Measurements from ENCODE around the gene EPHB3. TPM values are rescaled to one million over a fixed set of nuclear protein-coding genes. Genes with fewer than 3 reads are reported as not detected.

The EPHB3 gene
- total RNA-seq, 1 experiment from 2014 or later: 6.0 TPM

DNA sequence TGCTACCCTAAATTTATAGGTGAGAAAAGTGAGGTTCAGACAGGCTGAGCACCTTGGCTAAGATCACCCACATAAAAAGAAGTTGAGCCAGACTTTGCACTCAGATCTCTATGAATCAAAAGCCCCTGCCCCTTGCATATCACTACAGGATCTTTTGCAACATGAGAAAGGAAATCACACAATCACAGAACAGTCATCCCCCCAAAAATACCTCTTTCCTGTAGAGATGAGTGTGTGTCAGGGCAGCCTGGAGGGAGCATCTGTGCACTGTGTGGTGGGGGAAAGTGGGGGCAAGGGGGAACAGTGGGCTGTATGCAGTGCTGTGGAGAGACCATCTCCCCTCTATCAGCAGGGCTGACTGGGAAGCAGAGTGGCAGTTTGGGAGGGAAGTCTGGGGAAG, 46.6 kb downstream of the EPHB3 start:
- H3K9me3 ChIP-seq (ENCODE audit: control insufficient read depth, insufficient read depth, low read depth, low read length): no peaks in the 10 kb centered on the region
- POLR2A ChIA-PET: interaction anchor here (0.8 kb wide), 1 partner anchor 358 kb away, joined by 5 read pairs; no protein-coding TSS in a partner anchor
- H3K27me3 ChIP-seq (ENCODE audit: control insufficient read depth, insufficient read depth, low read length): peaks cover 11% of the 10 kb centered on the region
- no peak overlapping the region for H3K4me3 ChIP-seq (ENCODE audit: low read depth in 2 of 2, low read length in 2 of 2)
- TF ChIP-seq TCF7L2 (IDR thresholded peaks at IDR 0.05; ENCODE audit: low read depth, low read length): no peak
- TF ChIP-seq CTCF (IDR thresholded peaks at IDR 0.05): no peak
- TF ChIP-seq, protein P1, sequence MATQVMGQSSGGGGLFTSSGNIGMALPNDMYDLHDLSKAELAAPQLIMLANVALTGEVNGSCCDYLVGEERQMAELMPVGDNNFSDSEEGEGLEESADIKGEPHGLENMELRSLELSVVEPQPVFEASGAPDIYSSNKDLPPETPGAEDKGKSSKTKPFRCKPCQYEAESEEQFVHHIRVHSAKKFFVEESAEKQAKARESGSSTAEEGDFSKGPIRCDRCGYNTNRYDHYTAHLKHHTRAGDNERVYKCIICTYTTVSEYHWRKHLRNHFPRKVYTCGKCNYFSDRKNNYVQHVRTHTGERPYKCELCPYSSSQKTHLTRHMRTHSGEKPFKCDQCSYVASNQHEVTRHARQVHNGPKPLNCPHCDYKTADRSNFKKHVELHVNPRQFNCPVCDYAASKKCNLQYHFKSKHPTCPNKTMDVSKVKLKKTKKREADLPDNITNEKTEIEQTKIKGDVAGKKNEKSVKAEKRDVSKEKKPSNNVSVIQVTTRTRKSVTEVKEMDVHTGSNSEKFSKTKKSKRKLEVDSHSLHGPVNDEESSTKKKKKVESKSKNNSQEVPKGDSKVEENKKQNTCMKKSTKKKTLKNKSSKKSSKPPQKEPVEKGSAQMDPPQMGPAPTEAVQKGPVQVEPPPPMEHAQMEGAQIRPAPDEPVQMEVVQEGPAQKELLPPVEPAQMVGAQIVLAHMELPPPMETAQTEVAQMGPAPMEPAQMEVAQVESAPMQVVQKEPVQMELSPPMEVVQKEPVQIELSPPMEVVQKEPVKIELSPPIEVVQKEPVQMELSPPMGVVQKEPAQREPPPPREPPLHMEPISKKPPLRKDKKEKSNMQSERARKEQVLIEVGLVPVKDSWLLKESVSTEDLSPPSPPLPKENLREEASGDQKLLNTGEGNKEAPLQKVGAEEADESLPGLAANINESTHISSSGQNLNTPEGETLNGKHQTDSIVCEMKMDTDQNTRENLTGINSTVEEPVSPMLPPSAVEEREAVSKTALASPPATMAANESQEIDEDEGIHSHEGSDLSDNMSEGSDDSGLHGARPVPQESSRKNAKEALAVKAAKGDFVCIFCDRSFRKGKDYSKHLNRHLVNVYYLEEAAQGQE (IDR thresholded peaks at IDR 0.05; ENCODE audit: insufficient read depth in 1 of 2, low read depth in 2 of 2, low read length in 1 of 2): no peak
- TF ChIP-seq POLR2AphosphoS5 (IDR thresholded peaks at IDR 0.05; ENCODE audit: low read depth, low read length): no peak
- no peak for TF ChIP-seq SIN3A (IDR thresholded peaks at IDR 0.05; ENCODE audit: borderline replicate concordance, insufficient read depth, low read depth, low read length)
- intact Hi-C loops (cut with micrococcal nuclease; ENCODE audit: unreplicated experiment) (no loop called here), in situ Hi-C loops (cut with HindIII; ENCODE audit: low pct_unique_long_range_greater_than_20kb, low sequenced_read_pairs) (no loop called here)
- no TSS peak for BruUV-seq (replicated peaks)
- no peak for ATAC-seq
- H3K36me3 ChIP-seq (ENCODE audit: control insufficient read depth, insufficient read depth, low read length): no peaks in the 10 kb centered on the region
- DNase-seq (ENCODE audit: low read depth, low spot score): no peak
- 0 out of 2 replicates have a peak, but pooled peaks cover 3% of the 10 kb centered on the region for H3K4me1 ChIP-seq (ENCODE audit: control insufficient read depth, insufficient read depth, low read length)
- CTCF ChIA-PET: interaction anchor here (0.7 kb wide), 1 partner anchor 116 kb away, joined by 3 read pairs; no protein-coding TSS in a partner anchor
- no peak overlapping the region for H3K27ac ChIP-seq (ENCODE audit: low read length)

- H3K27ac ChIP-seq (ENCODE audit: low read length): no peak overlapping the region
- no peak overlapping the region for H3K4me3 ChIP-seq (ENCODE audit: low read depth in 2 of 2, low read length in 2 of 2)
- no TSS peak for BruUV-seq (replicated peaks)
- ATAC-seq: no peak
- no peaks in the 10 kb centered on the region for H3K4me1 ChIP-seq (ENCODE audit: control insufficient read depth, insufficient read depth, low read length)
- TF ChIP-seq POLR2AphosphoS5 (IDR thresholded peaks at IDR 0.05; ENCODE audit: low read depth, low read length): no peak
- TF ChIP-seq SIN3A (IDR thresholded peaks at IDR 0.05; ENCODE audit: borderline replicate concordance, insufficient read depth, low read depth, low read length): no peak
- TF ChIP-seq, protein P1 (IDR thresholded peaks at IDR 0.05; ENCODE audit: insufficient read depth in 1 of 2, low read depth in 2 of 2, low read length in 1 of 2): no peak
- no peak for TF ChIP-seq CTCF (IDR thresholded peaks at IDR 0.05)
- TF ChIP-seq TCF7L2 (IDR thresholded peaks at IDR 0.05; ENCODE audit: low read depth, low read length): no peak
- in situ Hi-C loops (cut with HindIII; ENCODE audit: low pct_unique_long_range_greater_than_20kb, low sequenced_read_pairs): no loop called here
- POLR2A ChIA-PET: no interaction called here
- no peak for DNase-seq (ENCODE audit: low read depth, low spot score)
- no peaks in the 10 kb centered on the region for H3K36me3 ChIP-seq (ENCODE audit: control insufficient read depth, insufficient read depth, low read length)
- intact Hi-C loops (cut with micrococcal nuclease; ENCODE audit: unreplicated experiment): no loop called here
- no peaks in the 10 kb centered on the region for H3K9me3 ChIP-seq (ENCODE audit: control insufficient read depth, insufficient read depth, low read depth, low read length)
- H3K27me3 ChIP-seq (ENCODE audit: control insufficient read depth, insufficient read depth, low read length): peaks cover 2% of the 10 kb centered on the region
- CTCF ChIA-PET: no interaction called here
Observed at GRCh38 chr3:184609476-184610244, 48.1 kb downstream of the EPHB3 start.

Data from Panc1 (cell line).